LNCAP (cell line): ENCODE measurements around the gene DHX57.

Experiments used
- CTCF ChIP-seq: fragments of 450-650 bp; IDR thresholded peaks from 2 replicates; pipeline ENCODE4 v1.5.1; 2017; ENCODE audit warnings: mild to moderate bottlenecking

The DHX57 gene

DNA sequence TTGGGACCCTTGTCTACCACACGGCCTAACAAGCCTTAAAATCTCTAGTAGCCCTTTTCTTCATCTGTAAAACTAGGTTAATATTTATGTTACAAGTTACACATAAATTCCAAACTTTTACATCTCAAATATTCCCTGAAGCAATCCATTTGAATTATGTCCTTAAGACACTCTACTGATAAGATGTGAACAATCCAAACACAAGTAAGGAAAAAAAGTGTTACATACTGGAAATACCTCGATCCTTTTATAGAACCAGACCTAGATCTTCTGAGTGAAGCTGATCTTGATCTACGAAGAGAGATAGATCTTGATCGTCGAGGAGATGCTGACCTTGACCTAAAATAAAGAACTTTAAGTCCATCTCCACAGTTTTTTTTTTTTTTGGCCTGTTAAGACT, 127.9 kb downstream of the DHX57 start:
- no peak for TF ChIP-seq CTCF
